ENCODE results near the gene TOPORS. TPM values are rescaled to one million over a fixed set of nuclear protein-coding genes. Genes with fewer than 3 reads are reported as not detected.

Gene TOPORS
- total RNA-seq, 1 donor from 2014 or later, result 15.5 TPM

DNA sequence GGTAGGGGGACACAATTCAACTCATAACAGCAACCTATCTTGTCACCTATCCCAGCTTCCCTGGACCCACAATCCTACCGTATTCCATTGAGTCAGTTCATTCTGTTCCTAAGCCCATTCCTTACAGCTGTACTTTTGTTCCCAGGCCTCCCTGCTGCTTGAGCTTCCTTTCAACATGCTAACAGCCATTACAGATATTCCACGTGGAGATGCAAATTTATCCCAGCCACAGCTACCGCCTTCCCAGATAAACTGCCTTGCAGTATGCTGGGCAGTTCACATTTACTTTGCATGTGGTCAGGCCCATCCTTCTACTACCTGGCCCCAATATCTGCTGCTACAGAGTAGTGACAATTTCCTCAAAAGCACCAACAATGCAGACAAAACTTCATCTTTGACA is 49.4 kb downstream of the TOPORS start:
- DNase-seq (ENCODE audit: low spot score), result no peak

DNA sequence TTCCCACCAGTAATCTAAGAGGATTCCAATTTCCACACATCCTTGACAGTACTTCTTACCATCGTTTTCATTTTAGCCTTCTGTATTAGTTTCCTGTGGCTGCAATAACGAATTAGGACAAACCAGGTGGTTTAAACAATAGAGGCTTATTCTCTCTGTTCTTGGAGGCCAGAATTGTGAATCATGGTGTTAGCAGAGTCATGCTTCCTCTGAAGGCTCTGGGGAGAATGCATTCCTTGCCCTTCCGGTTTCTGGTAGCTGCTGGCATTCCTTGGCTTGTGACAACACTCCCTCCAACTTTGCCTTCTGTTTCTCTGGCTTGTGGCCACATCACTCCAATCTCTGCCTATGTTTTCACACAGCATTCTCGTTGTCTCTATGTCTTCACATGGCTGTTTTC is 49.9 kb downstream of the TOPORS start:
- no peak for DNase-seq (ENCODE audit: low spot score)

DNA sequence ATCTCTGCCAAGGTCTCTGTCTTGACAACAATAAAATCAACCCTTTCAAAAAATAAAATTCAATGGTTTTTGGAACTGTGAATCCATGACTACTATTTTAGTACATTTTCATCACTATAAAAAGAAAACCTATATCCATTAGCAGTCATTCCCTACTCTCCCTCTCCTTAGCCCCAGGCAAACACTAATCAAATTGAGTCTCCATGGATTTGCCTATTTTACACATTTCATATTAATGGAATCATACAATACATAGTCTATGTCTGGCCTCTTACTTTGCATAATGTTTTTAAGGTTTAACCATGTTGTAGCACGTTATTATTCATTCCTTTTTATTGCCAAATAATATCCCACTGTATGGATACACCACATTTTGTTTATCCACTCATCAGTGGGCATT is 50.5 kb downstream of the TOPORS start:
- no peak for DNase-seq (ENCODE audit: low spot score)

DNA sequence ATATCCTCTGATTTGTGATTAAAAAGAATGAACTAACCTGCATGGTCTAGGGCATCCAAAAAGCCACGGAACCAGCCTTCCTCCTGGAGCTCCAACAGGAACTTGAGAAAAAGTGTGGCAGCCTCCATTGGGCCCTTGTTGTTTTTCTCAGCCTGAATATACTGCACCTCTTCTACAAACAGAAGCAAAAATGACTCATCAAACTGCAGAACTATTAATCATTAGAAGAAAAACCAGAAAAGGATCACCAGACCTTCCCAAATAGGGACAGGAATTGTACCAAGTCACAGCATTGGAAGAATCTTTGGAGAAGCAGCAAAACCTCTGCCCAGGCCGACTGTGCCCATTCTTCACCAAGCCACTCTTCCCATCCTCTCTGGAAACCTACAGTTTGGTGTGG is 51.6 kb downstream of the TOPORS start:
- no peak for DNase-seq (ENCODE audit: low spot score)

DNA sequence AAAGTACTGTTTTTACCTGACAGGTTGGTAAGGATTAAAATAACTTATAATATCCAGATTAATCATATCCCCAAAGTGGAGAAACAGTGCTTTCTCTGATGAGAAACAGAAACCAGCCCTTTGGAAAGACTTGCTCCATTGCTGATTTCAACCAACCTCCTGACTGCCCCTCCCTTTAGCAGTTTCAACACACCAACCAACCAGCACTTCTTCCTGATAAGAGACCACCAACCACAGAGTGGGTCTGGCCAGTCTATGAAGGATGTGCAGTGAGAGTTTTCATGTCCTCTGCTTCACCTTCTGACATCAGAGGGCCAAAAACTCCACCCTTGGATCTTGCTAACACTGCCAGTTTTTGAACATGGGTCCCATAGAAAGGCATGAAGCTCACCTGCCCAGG is 54.5 kb downstream of the TOPORS start:
- no peak for DNase-seq (ENCODE audit: low spot score)

DNA sequence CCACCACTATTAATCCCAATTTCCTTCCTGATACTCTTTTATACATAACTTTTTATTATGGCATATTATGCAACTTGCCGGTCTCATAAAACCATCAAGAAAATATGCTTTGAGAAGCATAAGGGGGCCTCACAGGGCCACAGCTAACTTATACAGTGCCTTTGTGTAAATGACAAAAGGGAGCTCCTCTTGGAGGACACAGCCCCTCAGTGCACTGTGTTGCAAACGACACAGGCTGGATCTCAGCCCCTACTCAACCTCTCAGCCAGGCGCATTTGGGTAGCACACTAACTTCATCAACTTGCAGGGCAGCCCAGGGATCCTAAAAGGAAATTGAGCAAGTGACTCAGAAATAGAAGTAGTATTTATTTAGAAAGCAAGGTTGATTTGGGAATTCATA is 61.8 kb downstream of the TOPORS start:
- no peak for DNase-seq (ENCODE audit: low spot score)

Other genes with a start within 250 kb of the TOPORS start
- gene ACO1, start 167.9 kb downstream of the TOPORS start, total RNA-seq, result 48.2 TPM
- 9.4 TPM for gene RIGI, start 26.4 kb downstream of the TOPORS start, total RNA-seq
- gene SMIM27, start 259 bp downstream of the TOPORS start, total RNA-seq, result 13.0 TPM
- 46.8 TPM for gene NDUFB6, start 20.6 kb upstream of the TOPORS start, total RNA-seq
- gene TAF1L, start 83.1 kb upstream of the TOPORS start, total RNA-seq, result 0.03 TPM
- not detected for gene TMEM215, start 231.0 kb upstream of the TOPORS start, total RNA-seq